ENCODE results near the gene WIZ. TPM values are rescaled to one million over a fixed set of nuclear protein-coding genes. Genes with fewer than 3 reads are reported as not detected.

WIZ gene
- total and polyA plus RNA-seq, 2 experiments from 2014 or later = 8.9 to 39.5 TPM

DNA sequence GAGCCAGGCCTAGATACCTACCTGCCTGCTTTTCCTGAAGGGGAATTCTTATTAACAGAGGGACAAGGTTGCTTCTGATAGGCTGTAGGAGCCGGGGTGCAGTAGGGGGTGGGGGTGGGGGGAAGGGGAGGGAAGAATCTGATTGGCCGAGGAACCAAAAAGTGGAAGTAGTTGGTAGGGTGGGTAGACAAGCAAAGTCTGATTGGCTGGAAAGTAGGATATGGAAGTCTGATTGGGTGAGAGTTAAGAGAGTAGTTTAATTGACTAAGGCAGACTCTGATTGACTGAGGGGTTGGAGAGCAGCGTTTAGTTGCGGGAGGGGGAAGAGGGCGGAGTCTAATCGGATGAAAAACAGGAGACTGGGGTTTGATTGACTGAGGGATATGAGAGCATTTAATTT, 49.2 kb upstream of the WIZ start:
- H3K4me2 ChIP-seq = no peak overlapping the region
- ATAC-seq (peak; percentile 34; the same call in 2 of the 3 replicates), DNase-seq (ENCODE audit: low spot score) (peak; percentile 44)
- TF ChIP-seq, protein P1, sequence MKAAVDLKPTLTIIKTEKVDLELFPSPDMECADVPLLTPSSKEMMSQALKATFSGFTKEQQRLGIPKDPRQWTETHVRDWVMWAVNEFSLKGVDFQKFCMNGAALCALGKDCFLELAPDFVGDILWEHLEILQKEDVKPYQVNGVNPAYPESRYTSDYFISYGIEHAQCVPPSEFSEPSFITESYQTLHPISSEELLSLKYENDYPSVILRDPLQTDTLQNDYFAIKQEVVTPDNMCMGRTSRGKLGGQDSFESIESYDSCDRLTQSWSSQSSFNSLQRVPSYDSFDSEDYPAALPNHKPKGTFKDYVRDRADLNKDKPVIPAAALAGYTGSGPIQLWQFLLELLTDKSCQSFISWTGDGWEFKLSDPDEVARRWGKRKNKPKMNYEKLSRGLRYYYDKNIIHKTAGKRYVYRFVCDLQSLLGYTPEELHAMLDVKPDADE (IDR thresholded peaks at IDR 0.05) = no peak
- TF ChIP-seq EZH2phosphoT487 (IDR thresholded peaks at IDR 0.05; ENCODE audit: unreplicated experiment) (no peak), JUNB (IDR thresholded peaks at IDR 0.05; ENCODE audit: unreplicated experiment) (no peak), STAT1 (IDR thresholded peaks at IDR 0.05; ENCODE audit: unreplicated experiment) (no peak), ZNF462 (CRISPR knock-in tag; IDR thresholded peaks at IDR 0.05) (no peak), CTCF (conservative IDR thresholded peaks at IDR 0.05; ENCODE audit: low read depth in 2 of 2) (no peak), EZH2 (IDR thresholded peaks at IDR 0.05; ENCODE audit: low read depth, unreplicated experiment) (no peak), ZNF114 (CRISPR knock-in tag; IDR thresholded peaks at IDR 0.05) (no peak), POLR2AphosphoS5 (IDR thresholded peaks at IDR 0.05; ENCODE audit: low read depth) (no peak), CREB1 (CRISPR knock-in tag; IDR thresholded peaks at IDR 0.05; ENCODE audit: low read depth) (no peak), ZNF331 (CRISPR knock-in tag; IDR thresholded peaks at IDR 0.05; ENCODE audit: low read depth) (no peak), NANOG (IDR thresholded peaks at IDR 0.05; ENCODE audit: borderline replicate concordance) (no peak)
- TF ChIP-seq, protein P2, sequence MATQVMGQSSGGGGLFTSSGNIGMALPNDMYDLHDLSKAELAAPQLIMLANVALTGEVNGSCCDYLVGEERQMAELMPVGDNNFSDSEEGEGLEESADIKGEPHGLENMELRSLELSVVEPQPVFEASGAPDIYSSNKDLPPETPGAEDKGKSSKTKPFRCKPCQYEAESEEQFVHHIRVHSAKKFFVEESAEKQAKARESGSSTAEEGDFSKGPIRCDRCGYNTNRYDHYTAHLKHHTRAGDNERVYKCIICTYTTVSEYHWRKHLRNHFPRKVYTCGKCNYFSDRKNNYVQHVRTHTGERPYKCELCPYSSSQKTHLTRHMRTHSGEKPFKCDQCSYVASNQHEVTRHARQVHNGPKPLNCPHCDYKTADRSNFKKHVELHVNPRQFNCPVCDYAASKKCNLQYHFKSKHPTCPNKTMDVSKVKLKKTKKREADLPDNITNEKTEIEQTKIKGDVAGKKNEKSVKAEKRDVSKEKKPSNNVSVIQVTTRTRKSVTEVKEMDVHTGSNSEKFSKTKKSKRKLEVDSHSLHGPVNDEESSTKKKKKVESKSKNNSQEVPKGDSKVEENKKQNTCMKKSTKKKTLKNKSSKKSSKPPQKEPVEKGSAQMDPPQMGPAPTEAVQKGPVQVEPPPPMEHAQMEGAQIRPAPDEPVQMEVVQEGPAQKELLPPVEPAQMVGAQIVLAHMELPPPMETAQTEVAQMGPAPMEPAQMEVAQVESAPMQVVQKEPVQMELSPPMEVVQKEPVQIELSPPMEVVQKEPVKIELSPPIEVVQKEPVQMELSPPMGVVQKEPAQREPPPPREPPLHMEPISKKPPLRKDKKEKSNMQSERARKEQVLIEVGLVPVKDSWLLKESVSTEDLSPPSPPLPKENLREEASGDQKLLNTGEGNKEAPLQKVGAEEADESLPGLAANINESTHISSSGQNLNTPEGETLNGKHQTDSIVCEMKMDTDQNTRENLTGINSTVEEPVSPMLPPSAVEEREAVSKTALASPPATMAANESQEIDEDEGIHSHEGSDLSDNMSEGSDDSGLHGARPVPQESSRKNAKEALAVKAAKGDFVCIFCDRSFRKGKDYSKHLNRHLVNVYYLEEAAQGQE (IDR thresholded peaks at IDR 0.05; ENCODE audit: unreplicated experiment) = no peak
- no peak overlapping the region for H3K27ac Mint-ChIP-seq
- no peaks in the 10 kb centered on the region for H4K20me1 ChIP-seq (replicated peaks; ENCODE audit: insufficient read depth)
- H3K4me3 ChIP-seq = no peak overlapping the region
- H3K36me3 ChIP-seq (ENCODE audit: insufficient read depth) = no peaks in the 10 kb centered on the region
- H3F3A ChIP-seq (replicated peaks; ENCODE audit: low read depth) = no peaks in the 10 kb centered on the region
- H3K9me3 Mint-ChIP-seq = peaks cover 74% of the 10 kb centered on the region
- no peak overlapping the region; the same call in 2 of the 3 replicates for H3K4me3 Mint-ChIP-seq
- H3K4me1 Mint-ChIP-seq = no peaks in the 10 kb centered on the region
- no peaks in the 10 kb centered on the region for H3K27me3 ChIP-seq (ENCODE audit: insufficient read depth)
- H2AFZ ChIP-seq = no peak overlapping the region
- H3K36me3 Mint-ChIP-seq (ENCODE audit: low read depth) = peaks cover 32% of the 10 kb centered on the region
- no peaks in the 10 kb centered on the region for H3K9me2 ChIP-seq (ENCODE audit: insufficient read depth)
- no peak overlapping the region for H3K27ac ChIP-seq (ENCODE audit: low read depth)
- no peaks in the 10 kb centered on the region for H3K79me2 ChIP-seq (replicated peaks; ENCODE audit: insufficient read depth)
- no peaks in the 10 kb centered on the region for H3K4me1 ChIP-seq (ENCODE audit: insufficient read depth)
- H3K27me3 Mint-ChIP-seq (ENCODE audit: insufficient read depth, low read depth, poor library complexity) = peaks cover 6% of the 10 kb centered on the region
